Naive thymus-derived CD4-positive, alpha-beta T cell (primary cell): ENCODE measurements around the gene HOMER3. TPM values are rescaled to one million over a fixed set of nuclear protein-coding genes. Genes with fewer than 3 reads are reported as not detected.

Experiments used
- ATAC-seq: fragments of 150-1000 bp; cut with Tn5 transposase; 2 replicates; pipeline ENCODE4 v1.10.0; 2021; ENCODE audit warnings: mild to moderate bottlenecking, moderate library complexity
- CTCF ChIA-PET: fragments of 350-600 bp; sonication (Branson Sonifier 250); formaldehyde crosslinking; loops from one replicate; lab custom pipeline; 2021; ENCODE audit warnings: antibody characterized with exemption; lab: Charles Lee
- POLR2A ChIA-PET: fragments of 350-600 bp; sonication (Branson Sonifier 250); formaldehyde crosslinking; loops from one replicate; lab custom pipeline; 2021; ENCODE audit warnings: antibody characterized with exemption, inconsistent platforms; lab: Charles Lee
- DNase-seq, 9 donors: peaks; one replicate each; pipeline versions ENCODE4 v3.0.0 to v3.0.0-alpha.2; 2020 to 2022; ENCODE audit warnings: mixed read lengths in 1 of 9
- H3K27ac ChIP-seq: one replicate; pipeline ENCODE4 v1.7.0; 2013; ENCODE audit warnings: mild to moderate bottlenecking, low read depth, low read length, moderate library complexity
- H3K27me3 ChIP-seq, 2 donors: one replicate each; pipeline ENCODE4 v1.7.0; 2013; ENCODE audit warnings: low read length in 2 of 2, mild to moderate bottlenecking in 2 of 2, moderate library complexity in 2 of 2; ENCODE audit not compliant: control insufficient read depth in 2 of 2, insufficient read depth in 2 of 2
- H3K36me3 ChIP-seq, 3 experiments: 1 replicate in 2 of 3; 2 replicates in 1 of 3; pipeline ENCODE4 v1.7.0; 2013; ENCODE audit warnings: low read length in 3 of 3, mild to moderate bottlenecking in 3 of 3, moderate library complexity in 1 of 3; ENCODE audit not compliant: insufficient read depth in 3 of 3, control insufficient read depth in 2 of 3
- H3K4me1 ChIP-seq, 2 donors: one replicate each; pipeline ENCODE4 v1.7.0; 2013; ENCODE audit warnings: low read length in 2 of 2, mild to moderate bottlenecking in 2 of 2, moderate library complexity in 1 of 2; ENCODE audit not compliant: control insufficient read depth in 2 of 2, insufficient read depth in 2 of 2
- H3K4me3 ChIP-seq: 2 replicates; pipeline ENCODE4 v1.7.0; 2013; ENCODE audit warnings: mild to moderate bottlenecking, low read length
- H3K9me3 ChIP-seq, 3 experiments: 1 replicate in 2 of 3; 2 replicates in 1 of 3; pipeline ENCODE4 v1.7.0; 2013; ENCODE audit warnings: low read length in 3 of 3; ENCODE audit not compliant: control insufficient read depth in 2 of 3
- H3K27ac Mint-ChIP-seq, 9 donors: one replicate each; pipeline ENCODE4 v1.8.0; 2020 to 2022; ENCODE audit warnings: mixed read lengths in 9 of 9, mild to moderate bottlenecking in 8 of 9, moderate library complexity in 5 of 9, inconsistent platforms in 2 of 9
- H3K27me3 Mint-ChIP-seq, 5 donors: one replicate each; pipeline ENCODE4 v1.8.0; 2021 to 2022; ENCODE audit warnings: mixed read lengths in 5 of 5, mild to moderate bottlenecking in 1 of 5
- H3K36me3 Mint-ChIP-seq, 5 donors: one replicate each; pipeline ENCODE4 v1.8.0; 2020 to 2022; ENCODE audit warnings: mixed read lengths in 5 of 5, mild to moderate bottlenecking in 3 of 5, inconsistent platforms in 1 of 5
- H3K4me1 Mint-ChIP-seq, 7 donors: one replicate each; pipeline ENCODE4 v1.8.0; 2020 to 2022; ENCODE audit warnings: mixed read lengths in 7 of 7, mild to moderate bottlenecking in 3 of 7, inconsistent platforms in 1 of 7
- H3K4me3 Mint-ChIP-seq, 10 donors: one replicate each; pipeline ENCODE4 v1.8.0; 2020 to 2022; ENCODE audit warnings: mild to moderate bottlenecking in 10 of 10, mixed read lengths in 10 of 10, moderate library complexity in 6 of 10, inconsistent platforms in 2 of 10
- H3K9me3 Mint-ChIP-seq, 11 donors: one replicate each; pipeline ENCODE4 v1.8.0; 2020 to 2022; ENCODE audit warnings: mixed read lengths in 11 of 11, mild to moderate bottlenecking in 4 of 11, inconsistent platforms in 1 of 11, moderate library complexity in 1 of 11
- intact Hi-C, 2 donors: fragments of 100-400 bp; cut with micrococcal nuclease; formaldehyde crosslinking; loops; one replicate each; pipeline ENCODE4 v1.15.1; 2023
- polyA plus RNA-seq, 2 donors: library from polyadenylated mRNA; unstranded; fragments of 300-500 nt; fragmentation: Illumina TruSeq; gene quantifications; one replicate each; pipeline ENCODE4 v1.2.3, GENCODE V29; 2021
- total RNA-seq, 6 experiments: library from RNA in 5 of 6; stranded (reverse) in 5 of 6; gene quantifications; 1 replicate in 5 of 6; 2 replicates in 1 of 6; pipeline ENCODE4 v1.2.3 and lab custom pipeline; 2021 to 2026

The HOMER3 gene
- total and polyA plus RNA-seq, 7 experiments from 2014 or later: 0.53 to 16.3 (median 1.4) TPM; not detected in 3

DNA sequence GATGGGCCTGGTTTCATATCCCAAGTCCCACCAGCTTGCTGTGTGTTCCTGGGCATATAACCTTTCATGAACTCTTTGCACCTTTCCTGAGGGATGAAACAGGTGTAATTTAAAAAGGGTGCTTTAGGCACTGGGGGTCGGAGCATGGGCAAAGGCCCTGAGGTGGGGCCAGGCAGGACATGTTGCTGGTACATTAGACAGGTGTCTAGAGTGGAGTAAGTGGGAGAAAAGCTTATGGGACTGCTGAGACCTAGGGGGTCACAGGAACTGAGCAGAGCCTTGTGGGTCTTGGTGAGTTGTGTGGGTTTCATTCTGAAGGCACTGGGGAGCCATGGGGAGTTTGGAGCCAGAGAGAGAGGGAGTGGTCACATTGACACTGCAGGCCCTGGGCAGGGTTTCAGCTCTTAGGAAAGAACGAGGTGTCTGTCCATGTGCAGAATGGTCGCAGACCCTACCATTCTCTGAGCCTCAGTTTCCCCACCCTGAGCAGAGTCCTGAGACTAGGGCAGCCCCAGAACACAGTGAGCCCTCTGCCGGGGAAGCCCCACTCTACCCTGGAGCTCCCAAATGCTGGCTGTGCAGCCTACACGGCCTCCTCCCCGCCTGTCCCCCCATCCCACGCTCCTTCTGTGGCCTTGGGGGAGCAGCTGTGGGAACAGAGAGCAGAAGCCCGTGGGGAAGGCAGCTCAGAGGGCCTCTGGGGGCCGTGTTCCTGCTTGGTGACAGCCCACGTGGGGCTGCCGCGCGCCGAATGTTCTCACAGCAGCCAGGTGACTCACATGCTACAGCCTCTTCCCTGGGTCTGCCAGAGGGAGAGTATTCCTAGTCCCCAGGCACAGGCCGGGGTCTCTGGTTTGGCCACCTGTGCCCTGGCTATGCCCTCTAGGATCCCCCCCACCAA, 7.3 kb upstream of the HOMER3 start:
- Mint-ChIP-seq H3K4me1 (no peaks in the 10 kb centered on the region), H3K27ac (no peak overlapping the region), H3K4me3 (no peak overlapping the region), H3K36me3 (no peaks in the 10 kb centered on the region), H3K27me3 (peaks cover 0 to 8% (median 6%) of the 10 kb centered on the region in 5 donors), H3K9me3 (no peaks in the 10 kb centered on the region)
- Histone ChIP-seq H3K27ac (no peak overlapping the region), H3K9me3 (no peaks in the 10 kb centered on the region), H3K4me3 (no peak overlapping the region), H3K4me1 (no peaks in the 10 kb centered on the region), H3K27me3 (no peaks in the 10 kb centered on the region), H3K36me3 (no peaks in the 10 kb centered on the region)
- CTCF ChIA-PET: interaction anchor here (0.6 kb wide), 1 partner anchor 494 kb away, joined by 4 read pairs; no protein-coding TSS in a partner anchor
- DNase-seq (no peak), ATAC-seq (no peak)
- POLR2A ChIA-PET: no interaction called here
- intact Hi-C loops: no loop called here

DNA sequence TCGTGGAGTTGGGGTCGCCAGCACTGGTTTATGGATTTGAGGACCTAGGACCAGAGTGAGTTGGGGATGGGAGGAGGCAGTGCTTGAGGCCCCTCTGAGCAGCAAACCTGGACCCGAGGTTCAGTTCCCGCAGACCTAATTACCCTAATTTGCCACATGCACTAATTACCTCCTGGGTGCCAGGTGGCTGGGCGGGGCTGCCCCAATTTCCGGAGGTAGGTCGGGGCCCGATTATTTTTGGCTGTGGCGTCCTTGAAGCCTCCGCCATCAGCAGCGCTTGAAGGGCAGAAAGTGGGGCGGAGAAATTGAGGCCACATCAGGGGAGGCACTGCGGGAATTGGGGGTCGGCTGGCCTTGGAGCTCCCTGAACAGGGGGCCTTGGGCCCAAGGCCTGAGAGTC, 5.9 kb upstream of the HOMER3 start:
- Histone ChIP-seq H3K36me3 (no peaks in the 10 kb centered on the region), H3K4me1 (no peaks in the 10 kb centered on the region), H3K27ac (no peak overlapping the region), H3K27me3 (no peaks in the 10 kb centered on the region), H3K9me3 (no peaks in the 10 kb centered on the region), H3K4me3 (no peak overlapping the region)
- no peak for DNase-seq
- Mint-ChIP-seq H3K4me1 (peaks cover 0 to 7% (median 0%) of the 10 kb centered on the region in 7 donors), H3K27me3 (peaks cover 0 to 19% (median 14%) of the 10 kb centered on the region in 5 donors), H3K36me3 (no peaks in the 10 kb centered on the region), H3K9me3 (peaks cover 0 to 2% (median 0%) of the 10 kb centered on the region in 11 donors), H3K4me3 (no peak overlapping the region), H3K27ac (no peak overlapping the region)
- ATAC-seq: no peak
- POLR2A ChIA-PET: interaction anchor here (0.8 kb wide), 1 partner anchor 389 kb away, joined by 5 read pairs; no protein-coding TSS in a partner anchor
- CTCF ChIA-PET: no interaction called here
- intact Hi-C loops: no loop called here

- no peaks in the 10 kb centered on the region for H3K27me3 ChIP-seq
- POLR2A ChIA-PET: no interaction called here
- H3K4me1 ChIP-seq: no peaks in the 10 kb centered on the region
- no peaks in the 10 kb centered on the region for H3K36me3 Mint-ChIP-seq
- H3K9me3 ChIP-seq: no peaks in the 10 kb centered on the region
- ATAC-seq: no peak
- peaks cover 0 to 7% (median 2%) of the 10 kb centered on the region in 7 donors for H3K4me1 Mint-ChIP-seq
- no peak overlapping the region for H3K4me3 Mint-ChIP-seq
- DNase-seq: no peak
- intact Hi-C loops: no loop called here
- peaks cover 0 to 24% (median 19%) of the 10 kb centered on the region in 5 donors for H3K27me3 Mint-ChIP-seq
- H3K4me3 ChIP-seq: no peak overlapping the region
- H3K27ac Mint-ChIP-seq: no peak overlapping the region
- H3K27ac ChIP-seq: no peak overlapping the region
- CTCF ChIA-PET: no interaction called here
- no peaks in the 10 kb centered on the region for H3K36me3 ChIP-seq
- peaks cover 0 to 2% (median 0%) of the 10 kb centered on the region in 11 donors for H3K9me3 Mint-ChIP-seq
Observed at GRCh38 chr19:18946335-18946734, 5.3 kb upstream of the HOMER3 start.

GRCh38 chr19:18945297-18945696, 4.3 kb upstream of the HOMER3 start:
- Histone ChIP-seq H3K9me3 (no peaks in the 10 kb centered on the region), H3K27ac (no peak overlapping the region), H3K27me3 (no peaks in the 10 kb centered on the region), H3K4me3 (no peak overlapping the region), H3K4me1 (no peaks in the 10 kb centered on the region), H3K36me3 (no peaks in the 10 kb centered on the region)
- DNase-seq: no peak
- H3K27me3 Mint-ChIP-seq: peaks cover 0 to 29% (median 24%) of the 10 kb centered on the region in 5 donors
- H3K4me1 Mint-ChIP-seq: peaks cover 0 to 13% (median 5%) of the 10 kb centered on the region in 7 donors
- H3K27ac Mint-ChIP-seq: no peak overlapping the region
- ChIA-PET CTCF (no interaction called here), POLR2A (no interaction called here)
- no peak overlapping the region for H3K4me3 Mint-ChIP-seq
- no peaks in the 10 kb centered on the region for H3K36me3 Mint-ChIP-seq
- ATAC-seq: no peak
- intact Hi-C loops: no loop called here
- H3K9me3 Mint-ChIP-seq: peaks cover 0 to 2% (median 0%) of the 10 kb centered on the region in 11 donors

DNA sequence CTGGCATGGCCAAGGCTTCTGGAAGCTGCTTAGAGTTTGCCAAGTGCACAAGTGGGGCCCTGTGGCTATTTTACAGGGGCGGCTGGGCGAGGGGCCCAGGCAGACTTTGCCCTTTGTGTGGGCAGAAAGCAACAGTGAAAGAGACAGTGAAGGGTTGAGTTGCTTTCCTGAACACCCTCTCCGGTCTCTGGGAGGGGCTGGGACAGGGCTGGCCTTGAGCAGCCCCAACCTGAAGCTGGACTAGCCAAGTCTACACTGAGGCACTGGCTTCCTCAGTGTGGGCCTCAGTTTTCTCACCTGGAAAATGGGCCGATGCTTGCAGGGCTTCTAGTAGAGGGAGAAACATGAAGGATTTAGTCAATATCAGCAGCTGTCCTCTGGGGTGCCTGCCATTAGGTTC, 2.4 kb upstream of the HOMER3 start:
- POLR2A ChIA-PET: no interaction called here
- peaks cover 0 to 18% (median 12%) of the 10 kb centered on the region in 7 donors for H3K4me1 Mint-ChIP-seq

DNA sequence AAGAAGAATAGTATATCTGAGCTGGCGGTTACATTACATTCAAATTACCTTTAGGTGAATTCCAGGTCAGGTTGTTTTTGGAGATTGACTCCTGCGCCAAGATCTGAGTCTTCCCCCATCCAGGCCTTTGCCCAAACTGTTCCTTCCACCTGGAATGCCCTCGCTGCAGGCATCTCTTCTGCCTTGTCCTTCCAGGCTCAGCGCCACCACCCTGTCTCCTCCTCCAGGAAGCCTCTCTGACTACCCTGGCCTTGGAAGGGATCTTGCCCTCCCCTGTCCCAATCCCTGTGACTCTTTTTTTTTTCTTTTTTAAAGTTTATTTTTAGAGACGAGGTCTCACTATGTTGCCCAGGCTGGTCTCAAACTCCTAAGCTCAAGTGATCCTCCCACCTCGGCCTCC, 1.7 kb upstream of the HOMER3 start:
- ChIA-PET CTCF (interaction anchor here (0.8 kb wide), 1 partner anchor 478 kb away, joined by 4 read pairs; no protein-coding TSS in a partner anchor), POLR2A (no interaction called here)
- no peaks in the 10 kb centered on the region for H3K4me1 ChIP-seq
- no peak overlapping the region for H3K27ac ChIP-seq
- intact Hi-C loops: no loop called here
- H3K27me3 Mint-ChIP-seq: peaks cover 11 to 46% (median 36%) of the 10 kb centered on the region in 5 donors
- peaks cover 0 to 18% (median 12%) of the 10 kb centered on the region in 7 donors for H3K4me1 Mint-ChIP-seq
- peaks cover 0 to 2% (median 0%) of the 10 kb centered on the region in 11 donors for H3K9me3 Mint-ChIP-seq
- H3K36me3 Mint-ChIP-seq: no peaks in the 10 kb centered on the region
- H3K36me3 ChIP-seq: no peaks in the 10 kb centered on the region
- H3K4me3 Mint-ChIP-seq: peak overlapping the region in 6 of 10 donors; percentile 21 to 39 (median 30)
- no peaks in the 10 kb centered on the region for H3K9me3 ChIP-seq
- no peak overlapping the region for H3K27ac Mint-ChIP-seq
- no peaks in the 10 kb centered on the region for H3K27me3 ChIP-seq
- no peak for ATAC-seq
- no peak overlapping the region for H3K4me3 ChIP-seq
- no peak for DNase-seq

More for the DNA sequence above, 2.4 kb upstream of the HOMER3 start:
- H3K9me3 Mint-ChIP-seq: peaks cover 0 to 2% (median 0%) of the 10 kb centered on the region in 11 donors
- H3K4me3 ChIP-seq: no peak overlapping the region
- intact Hi-C loops: no loop called here
- no peaks in the 10 kb centered on the region for H3K36me3 ChIP-seq
- DNase-seq (no peak), ATAC-seq (no peak)
- H3K27ac ChIP-seq: no peak overlapping the region
- no peak overlapping the region for H3K27ac Mint-ChIP-seq
- H3K27me3 Mint-ChIP-seq: peaks cover 11 to 39% (median 36%) of the 10 kb centered on the region in 5 donors
- H3K9me3 ChIP-seq: no peaks in the 10 kb centered on the region
- no peak overlapping the region for H3K4me3 Mint-ChIP-seq
- H3K36me3 Mint-ChIP-seq: no peaks in the 10 kb centered on the region
- no peaks in the 10 kb centered on the region for H3K4me1 ChIP-seq
- no peaks in the 10 kb centered on the region for H3K27me3 ChIP-seq
- CTCF ChIA-PET: no interaction called here
